HFF-Myc (cell line): ENCODE measurements around the gene TNS4.
"Not testable (repeated sequence)": the region's sequence is repeated elsewhere in the genome, so short reads cannot be mapped to it uniquely, and the experiment has no call there.

Experiments
- DNase-seq: peaks from one replicate; pipeline ENCODE4 v3.0.0-alpha.2; 2011; ENCODE audit warnings: low read depth; ENCODE audit errors: extremely low read depth
- H3K4me3 ChIP-seq: replicated peaks from 2 replicates; pipeline ENCODE4 v1.5.1; 2011; ENCODE audit warnings: low read depth, mild to moderate bottlenecking, control low read depth, low read length
- CTCF ChIP-seq: IDR thresholded peaks from 2 replicates; pipeline ENCODE4 v1.5.1; 2012; ENCODE audit warnings: mild to moderate bottlenecking, low read depth, low read length, control low read depth; ENCODE audit errors: missing control alignments

Gene TNS4

GRCh38 chr17:40501499-40501911, at the start of gene TNS4:
TNS4 (minus strand) TSS chr17:40501623; CDS start chr17:40496425, 5,198 bp downstream.
- DNase-seq = no peak
- no peak for TF ChIP-seq CTCF

GRCh38 chr17:40550608-40551007, 49.2 kb upstream of the TNS4 start:
- H3K4me3 ChIP-seq = no peak overlapping the region
- no peak for DNase-seq
- no peak for TF ChIP-seq CTCF

More at GRCh38 chr17:40501499-40501911, at the start of gene TNS4:
- no peak within 1 kb of the TSS for H3K4me3 ChIP-seq

GRCh38 chr17:40548982-40549685, 47.7 kb upstream of the TNS4 start:
- no peak overlapping the region for H3K4me3 ChIP-seq
- no peak for DNase-seq
- no peak for TF ChIP-seq CTCF

- TF ChIP-seq CTCF = no peak
- no peak overlapping the region for H3K4me3 ChIP-seq
- DNase-seq = no peak
Measured at GRCh38 chr17:40548491-40548981, 47.1 kb upstream of the TNS4 start.

- no peak for TF ChIP-seq CTCF
- DNase-seq = no peak
Measured at GRCh38 chr17:40547785-40548478, 46.5 kb upstream of the TNS4 start.

GRCh38 chr17:40547079-40547784, 45.8 kb upstream of the TNS4 start:
- no peak for DNase-seq
- H3K4me3 ChIP-seq = no peak overlapping the region
- no peak for TF ChIP-seq CTCF

More at GRCh38 chr17:40547785-40548478, 46.5 kb upstream of the TNS4 start:
- no peak overlapping the region for H3K4me3 ChIP-seq

- not testable (repeated sequence) for DNase-seq, H3K4me3 ChIP-seq
Measured at GRCh38 chr17:40546497-40546896, 45.1 kb upstream of the TNS4 start.
